GM12878 (cell line): ENCODE results near the gene PEX11B. TPM values are rescaled to one million over a fixed set of nuclear protein-coding genes. Genes with fewer than 3 reads are reported as not detected.
A peak's percentile ranks its signal among the peaks of the same experiment; 100 is the strongest.

ENCODE experiments used
- ASH2L ChIP-seq: fragments of 300-600, 200-600 bp; sonication (generic); IDR thresholded peaks from 2 replicates; pipeline ENCODE4 v1.6.1; 2017; ENCODE audit warnings: low read depth, mild to moderate bottlenecking, borderline replicate concordance
- ATF3 ChIP-seq: IDR thresholded peaks from 2 replicates; pipeline ENCODE4 v1.6.1; 2011; ENCODE audit warnings: low read depth, mild to moderate bottlenecking, low read length, moderate library complexity, borderline replicate concordance; ENCODE audit errors: extremely low read depth
- BHLHE40 ChIP-seq, 2 experiments: fragments of 450-650 bp in 1 of 2; IDR thresholded peaks; 2 replicates each; pipeline ENCODE4 v1.6.1; 2011 to 2017; ENCODE audit warnings: low read depth in 2 of 2, borderline replicate concordance in 1 of 2, improper control_type of control experiment in 1 of 2, low read length in 1 of 2, mild to moderate bottlenecking in 1 of 2
- BMI1 ChIP-seq: fragments of 450-650 bp; IDR thresholded peaks from 2 replicates; pipeline ENCODE4 v1.6.1; 2016; ENCODE audit warnings: mild to moderate bottlenecking, moderate library complexity, borderline replicate concordance
- CEBPZ ChIP-seq: fragments of 150-350 bp; IDR thresholded peaks from 2 replicates; pipeline ENCODE4 v1.6.1; 2016; ENCODE audit warnings: low read depth, low read length
- CHD2 ChIP-seq: IDR thresholded peaks from 2 replicates; pipeline ENCODE4 v1.6.1; 2011; ENCODE audit warnings: low read depth, low read length, improper control_type of control experiment, borderline replicate concordance
- CUX1 ChIP-seq: IDR thresholded peaks from 2 replicates; pipeline ENCODE4 v1.6.1; 2012; ENCODE audit warnings: improper control_type of control experiment, low read depth, low read length; ENCODE audit not compliant: insufficient replicate concordance
- FOS ChIP-seq: IDR thresholded peaks from 3 replicates; pipeline ENCODE4 v1.6.1; 2011; ENCODE audit warnings: borderline replicate concordance; ENCODE audit not compliant: insufficient read length; ENCODE audit errors: extremely low read depth
- FOXM1 ChIP-seq: IDR thresholded peaks from 2 replicates; pipeline ENCODE4 v1.6.1; 2012; ENCODE audit warnings: low read depth, mild to moderate bottlenecking, inconsistent platforms, low read length, moderate library complexity
- KAT2A ChIP-seq: conservative IDR thresholded peaks from 2 replicates; pipeline ENCODE4 v1.6.1; 2011; ENCODE audit warnings: low read depth, low read length; ENCODE audit not compliant: control insufficient read depth
- NR2C2 ChIP-seq: IDR thresholded peaks from 2 replicates; pipeline ENCODE4 v1.6.1; 2011; ENCODE audit warnings: borderline replicate concordance, low read depth; ENCODE audit not compliant: control insufficient read depth, insufficient read length
- POLR2A ChIP-seq: IDR thresholded peaks from 2 replicates; pipeline ENCODE4 v1.6.1; 2011; ENCODE audit warnings: low read depth, mild to moderate bottlenecking, low read length
- SP1 ChIP-seq: IDR thresholded peaks from one replicate; pipeline ENCODE4 v1.6.1; 2011; ENCODE audit warnings: low read depth, low read length
- WRNIP1 ChIP-seq: IDR thresholded peaks from 2 replicates; pipeline ENCODE4 v1.6.1; 2011; ENCODE audit warnings: low read depth, low read length, improper control_type of control experiment, borderline replicate concordance
- polyA plus RNA-seq, 11 experiments: library from polyadenylated mRNA; depleted of rRNA in 4 of 11; unstranded in 6 of 11; stranded (reverse) in 5 of 11; fragments of >200 nt; fragmentation: Nextera tagmentation in 4 of 11; fragmentation: Illumina TruSeq in 1 of 11; extraction: Ambion mirVana in 4 of 11; extraction: Trizol in 1 of 11; gene quantifications; 1 replicate in 1 of 11; 2 replicates in 10 of 11; pipeline versions ENCODE4 v1.2.1 to v1.2.3, GENCODE V29; 2011 to 2016; ENCODE audit warnings: inconsistent platforms in 2 of 11, missing spikeins in 2 of 11, low read depth in 1 of 11
- total RNA-seq, 4 experiments: library from RNA; depleted of rRNA in 3 of 4; stranded (reverse); fragments of >200 nt in 3 of 4; fragmentation: Illumina TruSeq in 1 of 4; extraction: Trizol in 1 of 4; gene quantifications; 2 replicates each; pipeline versions ENCODE4 v1.2.1 to v1.2.3, GENCODE V29; 2013 to 2021
- TF ChIP-seq, protein P1 (sequence below): fragments of 450-650 bp; IDR thresholded peaks from 2 replicates; pipeline ENCODE4 v1.6.1; 2017; ENCODE audit warnings: mild to moderate bottlenecking, moderate library complexity

PEX11B gene
- total and polyA plus RNA-seq, 10 of the 15 experiments (the other 5 are each of a cell fraction or from before 2014, with no cell fraction given) = 24.9 to 129 (median 40.7) TPM

GRCh38 chr1:145927063-145927886 lies 8.8 kb upstream of the PEX11B start, which contains the start of gene RBM8A (continued):
- TF ChIP-seq CEBPZ = no peak
- TF ChIP-seq WRNIP1 = no peak; the same call in 1 of the 2 replicates
- no peak for TF ChIP-seq FOS
- no peak for TF ChIP-seq KAT2A
- peak; percentile 75 for TF ChIP-seq NR2C2
- TF ChIP-seq FOXM1 = 0 out of 2 replicates have a peak, but pooled peaks have one; percentile 48
- peak; percentile 90 for TF ChIP-seq CHD2
- peak; percentile 61; the same call in 1 of the 2 replicates for TF ChIP-seq ASH2L
- peak; percentile 24 to 49; a peak in 2 of 4 replicates for TF ChIP-seq BHLHE40 (IDR thresholded peaks at IDR 0.05; ENCODE audit: borderline replicate concordance in 1 of 2, low read depth in 2 of 2, low read length in 1 of 2)
- TF ChIP-seq SP1 = peak; percentile 82
- peak; percentile 95 for TF ChIP-seq POLR2A
- TF ChIP-seq, protein P1, sequence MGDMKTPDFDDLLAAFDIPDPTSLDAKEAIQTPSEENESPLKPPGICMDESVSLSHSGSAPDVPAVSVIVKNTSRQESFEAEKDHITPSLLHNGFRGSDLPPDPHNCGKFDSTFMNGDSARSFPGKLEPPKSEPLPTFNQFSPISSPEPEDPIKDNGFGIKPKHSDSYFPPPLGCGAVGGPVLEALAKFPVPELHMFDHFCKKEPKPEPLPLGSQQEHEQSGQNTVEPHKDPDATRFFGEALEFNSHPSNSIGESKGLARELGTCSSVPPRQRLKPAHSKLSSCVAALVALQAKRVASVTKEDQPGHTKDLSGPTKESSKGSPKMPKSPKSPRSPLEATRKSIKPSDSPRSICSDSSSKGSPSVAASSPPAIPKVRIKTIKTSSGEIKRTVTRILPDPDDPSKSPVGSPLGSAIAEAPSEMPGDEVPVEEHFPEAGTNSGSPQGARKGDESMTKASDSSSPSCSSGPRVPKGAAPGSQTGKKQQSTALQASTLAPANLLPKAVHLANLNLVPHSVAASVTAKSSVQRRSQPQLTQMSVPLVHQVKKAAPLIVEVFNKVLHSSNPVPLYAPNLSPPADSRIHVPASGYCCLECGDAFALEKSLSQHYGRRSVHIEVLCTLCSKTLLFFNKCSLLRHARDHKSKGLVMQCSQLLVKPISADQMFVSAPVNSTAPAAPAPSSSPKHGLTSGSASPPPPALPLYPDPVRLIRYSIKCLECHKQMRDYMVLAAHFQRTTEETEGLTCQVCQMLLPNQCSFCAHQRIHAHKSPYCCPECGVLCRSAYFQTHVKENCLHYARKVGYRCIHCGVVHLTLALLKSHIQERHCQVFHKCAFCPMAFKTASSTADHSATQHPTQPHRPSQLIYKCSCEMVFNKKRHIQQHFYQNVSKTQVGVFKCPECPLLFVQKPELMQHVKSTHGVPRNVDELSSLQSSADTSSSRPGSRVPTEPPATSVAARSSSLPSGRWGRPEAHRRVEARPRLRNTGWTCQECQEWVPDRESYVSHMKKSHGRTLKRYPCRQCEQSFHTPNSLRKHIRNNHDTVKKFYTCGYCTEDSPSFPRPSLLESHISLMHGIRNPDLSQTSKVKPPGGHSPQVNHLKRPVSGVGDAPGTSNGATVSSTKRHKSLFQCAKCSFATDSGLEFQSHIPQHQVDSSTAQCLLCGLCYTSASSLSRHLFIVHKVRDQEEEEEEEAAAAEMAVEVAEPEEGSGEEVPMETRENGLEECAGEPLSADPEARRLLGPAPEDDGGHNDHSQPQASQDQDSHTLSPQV = no peak
- no peak for TF ChIP-seq CUX1
- TF ChIP-seq ATF3 = 0 out of 2 replicates have a peak, but pooled peaks have one; percentile 28
- TF ChIP-seq BMI1 = no peak
